ENCODE results near the gene MLLT3.

Gene MLLT3

GRCh38 chr9:20325008-20325407, 297.3 kb downstream of the MLLT3 start:
- ATAC-seq, result no peak

GRCh38 chr9:20322212-20322611, 300.1 kb downstream of the MLLT3 start:
- no peak for ATAC-seq

- peak; percentile 32 to 43 for ATAC-seq
Measured at GRCh38 chr9:20321423-20322082, 300.7 kb downstream of the MLLT3 start.

- no peak for ATAC-seq
Measured at GRCh38 chr9:20320921-20321320, 301.4 kb downstream of the MLLT3 start.

- ATAC-seq, result peak; percentile 82 to 85
Measured at GRCh38 chr9:20319641-20320337, 302.5 kb downstream of the MLLT3 start.

GRCh38 chr9:20319241-20319640, 303.1 kb downstream of the MLLT3 start:
- no peak for ATAC-seq

GRCh38 chr9:20317701-20318100, 304.6 kb downstream of the MLLT3 start:
- ATAC-seq, result no peak

- no peak for ATAC-seq
Measured at GRCh38 chr9:20316372-20316771, 305.9 kb downstream of the MLLT3 start.

GRCh38 chr9:20315677-20316076, 306.6 kb downstream of the MLLT3 start:
- ATAC-seq, result peak; percentile 52 to 53

- peak; percentile 22 to 29 for ATAC-seq
Measured at GRCh38 chr9:20314981-20315380, 307.3 kb downstream of the MLLT3 start.

- ATAC-seq, result no peak
Measured at GRCh38 chr9:20313415-20313814, 308.9 kb downstream of the MLLT3 start.

- ATAC-seq, result no peak
Measured at GRCh38 chr9:20312732-20313131, 309.6 kb downstream of the MLLT3 start.

- ATAC-seq, result no peak
Measured at GRCh38 chr9:20310024-20310423, 312.3 kb downstream of the MLLT3 start.

- no peak for ATAC-seq
Measured at GRCh38 chr9:20309124-20309523, 313.2 kb downstream of the MLLT3 start.

- no peak for ATAC-seq
Measured at GRCh38 chr9:20307621-20308020, 314.7 kb downstream of the MLLT3 start.

- no peak for ATAC-seq
Measured at GRCh38 chr9:20305452-20305851, 316.8 kb downstream of the MLLT3 start.

- ATAC-seq, result no peak
Measured at GRCh38 chr9:20303996-20304395, 318.3 kb downstream of the MLLT3 start.

- ATAC-seq, result no peak
Measured at GRCh38 chr9:20303066-20303465, 319.2 kb downstream of the MLLT3 start.

GRCh38 chr9:20302197-20302596, 320.1 kb downstream of the MLLT3 start:
- no peak for ATAC-seq

GRCh38 chr9:20300430-20301115, 321.7 kb downstream of the MLLT3 start:
- no peak for ATAC-seq

- no peak for ATAC-seq
Measured at GRCh38 chr9:20297646-20298084, 324.6 kb downstream of the MLLT3 start.

GRCh38 chr9:20295555-20295954, 326.7 kb downstream of the MLLT3 start:
- no peak for ATAC-seq

- no peak for ATAC-seq
Measured at GRCh38 chr9:20294046-20294750, 328.1 kb downstream of the MLLT3 start.

All from activated CD4-positive, CD25-positive, alpha-beta regulatory T cell treated with anti-CD3 and anti-CD28 coated beads, Interleukin-2, amount 50 U/mL, for 24 hours (primary cell).